GM21390 (cell line): Measurements from ENCODE around the gene CCDC43.
"Not testable (repeated sequence)": the region's sequence is repeated elsewhere in the genome, so short reads cannot be mapped to it uniquely, and the experiment has no call there.

Experiments used
- ATAC-seq: cut with Tn5 transposase; IDR thresholded peaks from one replicate; pipeline ENCODE4 v1.9.1; 2021; ENCODE audit not compliant: unreplicated experiment

The CCDC43 gene

DNA sequence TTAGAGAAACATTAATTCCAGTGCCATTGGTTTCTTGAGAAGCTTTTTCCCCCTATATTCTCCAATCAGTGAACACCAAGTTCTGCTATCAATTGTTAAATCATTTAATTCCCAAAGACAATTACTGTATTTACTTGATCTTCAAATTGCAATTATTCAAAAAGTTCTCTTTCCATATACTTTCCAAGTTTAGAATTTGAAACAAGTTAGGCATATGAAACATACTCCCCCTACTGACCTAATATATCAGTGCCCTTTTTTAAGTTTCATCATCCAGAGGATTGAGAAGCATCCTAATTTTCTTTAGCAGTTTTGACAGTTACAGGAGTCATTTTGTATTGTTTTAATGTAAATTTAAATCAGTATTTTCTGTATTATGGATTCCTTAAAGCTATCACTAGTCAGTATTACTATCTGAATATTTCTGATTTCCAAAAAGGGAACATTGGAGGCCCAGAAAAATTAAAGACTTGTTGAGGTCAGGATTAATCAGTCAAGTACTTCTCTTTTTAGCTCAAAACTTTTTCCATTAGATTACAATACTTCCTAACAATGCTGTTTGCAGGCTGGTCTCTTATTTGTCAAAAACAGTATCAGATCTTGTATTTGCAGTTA lies 17.0 kb downstream of the CCDC43 start:
- no peak for ATAC-seq

GRCh38 chr17:44666006-44666405 lies 23.6 kb downstream of the CCDC43 start:
- ATAC-seq: no peak

DNA sequence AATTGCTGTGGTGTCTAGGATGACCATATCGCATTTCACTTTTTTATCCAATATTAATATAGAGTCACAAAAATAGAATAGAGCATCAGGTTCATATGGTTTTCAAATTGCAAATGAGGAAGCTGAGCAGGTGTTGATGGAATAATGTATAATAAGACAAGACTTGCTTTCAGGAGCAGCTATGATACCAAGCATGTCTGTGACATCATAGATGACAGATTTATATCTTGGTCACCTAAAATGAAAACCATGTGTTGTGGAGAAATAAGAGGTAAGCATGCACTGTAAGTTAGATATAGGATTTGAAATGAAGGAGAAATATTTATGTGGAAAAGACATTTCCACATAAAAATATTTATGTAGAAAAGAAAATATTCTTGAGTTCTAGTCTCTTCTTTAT lies 24.7 kb downstream of the CCDC43 start:
- ATAC-seq: no peak

GRCh38 chr17:44663095-44663494 lies 26.5 kb downstream of the CCDC43 start:
- ATAC-seq: no peak

DNA sequence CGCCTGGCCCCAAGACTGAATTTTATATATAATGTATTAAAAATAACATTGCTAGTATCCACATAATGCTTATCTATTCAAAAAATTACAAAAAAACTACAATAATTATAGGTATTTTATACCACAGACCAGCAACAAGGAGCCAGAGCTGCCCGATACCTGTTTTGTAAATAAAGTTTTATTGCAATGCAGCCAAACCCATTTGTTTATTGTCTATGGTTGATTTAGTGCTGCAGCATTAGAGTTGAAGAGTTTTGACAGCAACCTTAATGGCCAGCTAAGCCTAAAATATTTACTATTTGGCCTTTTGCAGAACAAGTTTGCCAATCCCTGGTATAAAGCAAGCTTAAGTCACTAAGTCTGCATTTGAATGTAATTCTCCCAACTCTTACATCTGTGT lies 27.7 kb downstream of the CCDC43 start:
- no peak for ATAC-seq

DNA sequence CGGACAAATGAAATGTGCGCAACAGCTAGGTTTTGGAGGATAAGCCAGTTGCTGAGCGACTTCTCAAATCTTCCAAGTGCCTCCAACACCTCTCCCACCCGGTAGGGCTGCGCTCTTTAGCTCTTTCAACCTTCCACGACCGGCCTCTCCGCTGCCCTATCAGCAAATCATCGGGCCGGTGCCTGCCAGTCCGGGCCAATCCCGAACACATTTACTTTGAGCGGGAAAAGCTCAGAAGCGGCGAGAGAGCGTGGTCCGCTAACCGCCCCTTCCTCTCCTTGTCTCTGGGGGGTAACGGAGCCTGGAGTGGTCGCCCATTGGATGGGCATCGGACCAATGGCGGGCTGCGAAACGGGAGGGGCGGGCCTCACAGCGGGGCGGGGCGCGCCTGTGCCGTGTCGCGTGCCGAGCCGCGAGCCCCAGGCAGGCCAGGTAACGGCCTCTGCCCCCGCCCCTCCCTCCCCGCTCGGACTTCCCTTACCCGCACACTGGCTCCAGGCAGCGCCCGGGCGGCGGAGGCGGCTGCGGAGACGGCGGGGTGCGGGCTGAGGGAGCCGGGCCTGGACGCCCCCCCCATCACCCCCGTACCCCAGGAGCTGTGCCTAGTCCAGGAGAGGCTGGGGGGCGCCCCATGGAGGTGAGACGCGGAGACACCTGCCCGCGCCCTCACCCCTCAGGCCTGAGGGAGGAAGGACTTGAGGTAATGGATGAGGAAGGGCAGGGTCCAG lies 33.4 kb downstream of the CCDC43 start, which contains the start of gene MEIOC:
MEIOC (plus strand) TSS at position 486 of the 728 bp plus-strand sequence; CDS start at position 632, 146 bp downstream.
- ATAC-seq: no peak

- ATAC-seq: no peak
These were observed 35.6 kb downstream of the CCDC43 start for GRCh38 chr17:44653954-44654353.

GRCh38 chr17:44653384-44653783 lies 36.2 kb downstream of the CCDC43 start:
- no peak for ATAC-seq

- no peak for ATAC-seq
These were observed 36.8 kb downstream of the CCDC43 start for GRCh38 chr17:44652727-44653126.

GRCh38 chr17:44651228-44651627 lies 38.3 kb downstream of the CCDC43 start:
- ATAC-seq: no peak

DNA sequence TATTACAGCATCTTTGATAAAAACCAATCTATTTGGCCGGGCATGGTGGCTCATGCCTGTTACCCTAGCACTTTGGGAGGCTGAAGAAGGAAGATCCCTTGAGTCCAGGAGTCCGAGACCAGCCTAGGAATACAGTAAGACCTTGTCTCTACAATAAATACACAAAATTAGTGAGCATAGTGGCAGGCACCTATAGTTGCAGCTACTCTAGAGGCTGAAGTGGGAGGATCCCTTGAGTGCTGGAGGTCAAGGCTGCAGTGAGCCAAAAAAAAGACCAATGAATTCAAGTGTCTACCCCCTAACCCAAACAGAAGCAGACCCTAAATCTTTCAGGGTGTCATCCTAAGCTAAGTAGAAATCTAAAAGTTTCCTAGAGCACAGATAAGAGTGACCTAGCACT lies 40.6 kb downstream of the CCDC43 start:
- ATAC-seq: no peak

- ATAC-seq: no peak
These were observed 41.8 kb downstream of the CCDC43 start for GRCh38 chr17:44647736-44648135.

DNA sequence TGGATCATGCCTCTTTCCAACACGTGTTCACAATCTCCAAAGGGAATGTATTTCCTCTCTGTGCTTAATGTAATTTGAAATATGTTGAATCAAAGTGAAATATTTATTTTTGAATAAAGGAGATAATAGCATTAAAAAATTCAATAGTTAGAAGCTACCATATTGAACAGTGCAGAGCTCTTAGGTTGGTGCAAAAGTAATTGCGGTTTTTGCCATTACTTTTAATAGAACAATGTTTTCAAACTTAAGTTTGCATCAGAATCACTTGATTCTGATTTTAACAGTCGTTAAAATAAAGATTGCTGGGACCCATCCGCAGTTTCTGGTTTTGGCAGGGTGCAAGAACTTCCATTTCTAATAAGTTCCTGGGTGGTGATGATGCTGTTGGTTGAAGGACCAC lies 43.3 kb downstream of the CCDC43 start:
- no peak for ATAC-seq

GRCh38 chr17:44645341-44645740 lies 44.2 kb downstream of the CCDC43 start:
- no peak for ATAC-seq

GRCh38 chr17:44642834-44643233 lies 46.7 kb downstream of the CCDC43 start:
- ATAC-seq: no peak

- ATAC-seq: no peak
These were observed 52.5 kb downstream of the CCDC43 start for GRCh38 chr17:44637066-44637465.

DNA sequence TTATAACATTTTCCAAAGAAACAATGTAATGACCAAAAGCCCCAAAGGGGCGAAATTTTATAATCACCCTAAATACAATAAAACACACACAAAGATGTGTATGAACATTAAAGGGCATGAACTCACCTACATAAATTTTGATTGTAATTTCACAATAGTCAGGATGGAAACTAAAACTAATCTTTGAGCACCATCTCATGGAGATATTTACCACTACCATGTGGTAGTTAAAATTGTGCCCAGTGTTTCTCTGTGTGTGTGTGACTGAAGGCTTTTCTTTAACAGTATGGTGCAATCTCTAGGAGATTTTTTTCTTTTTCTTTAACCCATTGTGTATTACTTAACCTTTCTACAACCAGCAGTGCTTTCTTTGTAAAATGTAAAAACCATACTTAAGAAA lies 53.0 kb downstream of the CCDC43 start:
- ATAC-seq: no peak

- not testable (repeated sequence) for ATAC-seq
These were observed 55.2 kb downstream of the CCDC43 start for GRCh38 chr17:44634401-44634800.

- ATAC-seq: no peak
These were observed 55.6 kb downstream of the CCDC43 start for GRCh38 chr17:44633998-44634397.

DNA sequence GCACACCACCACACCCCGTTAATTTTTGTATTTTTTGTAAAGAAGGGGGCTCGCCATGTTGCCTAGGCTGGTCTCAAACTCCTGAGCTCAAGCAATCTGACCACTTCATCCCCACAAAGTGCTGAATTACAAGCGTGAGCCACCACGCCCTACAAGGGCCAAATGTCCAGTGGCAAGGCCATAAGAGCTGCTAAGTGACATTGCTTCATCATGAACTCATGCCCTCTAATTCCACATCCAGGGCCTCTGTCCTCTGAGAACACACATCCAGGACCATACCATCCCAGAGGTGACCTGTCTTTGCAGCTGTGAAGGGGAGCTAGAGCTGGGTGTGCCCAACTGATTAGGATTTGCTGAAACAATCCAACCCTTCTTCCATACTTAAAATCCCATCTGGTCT lies 58.9 kb downstream of the CCDC43 start:
- no peak for ATAC-seq

DNA sequence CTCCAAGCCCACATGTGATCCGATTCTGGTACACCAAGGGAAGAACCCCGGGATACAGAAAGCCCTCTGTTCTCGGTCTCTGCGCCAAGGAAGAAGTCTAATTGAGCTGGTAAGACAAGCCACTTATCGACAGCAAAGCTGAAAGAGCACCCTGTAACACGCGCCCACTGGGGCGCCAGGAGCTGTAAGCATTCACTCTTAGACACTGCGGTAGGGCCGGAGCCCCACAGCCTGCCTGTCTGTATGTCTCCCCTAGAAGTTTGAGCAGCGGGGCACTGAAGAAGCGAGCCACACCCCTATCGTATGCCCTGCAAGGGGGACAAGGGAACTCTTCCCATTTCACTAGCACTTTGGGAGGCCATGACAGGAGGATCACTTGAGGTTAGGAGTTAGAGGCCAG lies 60.3 kb downstream of the CCDC43 start:
- no peak for ATAC-seq

GRCh38 chr17:44628243-44629188 lies 61.1 kb downstream of the CCDC43 start:
- ATAC-seq: no peak
